Memory B cell (primary cell): Measurements from ENCODE around the gene HAPSTR1.
A peak's percentile ranks its signal among the peaks of the same experiment; 100 is the strongest.
"Not testable (repeated sequence)": the region's sequence is repeated elsewhere in the genome, so short reads cannot be mapped to it uniquely, and the experiment has no call there.

Source experiments
- ATAC-seq: fragments of 150-1000 bp; cut with Tn5 transposase; 2 replicates; pipeline ENCODE4 v1.10.0; 2021; ENCODE audit warnings: low read depth, mild to moderate bottlenecking, moderate library complexity
- DNase-seq, 2 donors: peaks; one replicate each; pipeline ENCODE4 v3.0.0; 2022; ENCODE audit warnings: low spot score in 2 of 2
- H3K27ac Mint-ChIP-seq: one replicate; pipeline ENCODE4 v1.8.0; 2022; ENCODE audit warnings: mild to moderate bottlenecking, moderate library complexity, mixed read lengths
- H3K27me3 Mint-ChIP-seq: one replicate; pipeline ENCODE4 v1.8.0; 2022; ENCODE audit warnings: mixed read lengths
- H3K36me3 Mint-ChIP-seq: one replicate; pipeline ENCODE4 v1.8.0; 2022; ENCODE audit warnings: mild to moderate bottlenecking, mixed read lengths
- H3K4me1 Mint-ChIP-seq: one replicate; pipeline ENCODE4 v1.8.0; 2022; ENCODE audit warnings: mixed read lengths
- H3K4me3 Mint-ChIP-seq: one replicate; pipeline ENCODE4 v1.8.0; 2022; ENCODE audit warnings: mild to moderate bottlenecking, moderate library complexity, mixed read lengths
- H3K9me3 Mint-ChIP-seq: one replicate; pipeline ENCODE4 v1.8.0; 2022; ENCODE audit warnings: mixed read lengths

The HAPSTR1 gene

DNA sequence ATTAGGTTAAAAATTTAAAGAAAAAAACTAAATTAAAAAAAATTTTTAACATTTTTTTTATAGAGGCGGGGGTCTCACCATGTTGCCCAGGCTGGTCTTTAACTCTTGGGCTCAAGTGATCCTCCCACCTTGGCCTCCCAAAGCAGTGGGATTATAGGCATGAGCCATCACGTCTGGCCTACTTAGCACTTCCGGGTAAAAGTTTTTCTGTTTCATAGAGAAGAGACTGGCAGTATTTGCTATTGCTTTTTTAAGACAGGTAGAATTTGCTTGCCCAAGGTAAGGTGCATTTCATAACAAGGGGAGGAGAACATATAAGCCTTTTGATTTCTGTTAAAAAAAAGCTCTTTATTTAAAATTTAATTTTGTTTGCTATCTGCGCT, 12.0 kb upstream of the HAPSTR1 start:
- ATAC-seq, result no peak
- Mint-ChIP-seq H3K9me3 (no peaks in the 10 kb centered on the region), H3K4me3 (no peak overlapping the region), H3K27me3 (no peaks in the 10 kb centered on the region), H3K4me1 (peaks cover 14% of the 10 kb centered on the region), H3K36me3 (peaks cover 4% of the 10 kb centered on the region), H3K27ac (no peak overlapping the region)
- DNase-seq, result no peak

DNA sequence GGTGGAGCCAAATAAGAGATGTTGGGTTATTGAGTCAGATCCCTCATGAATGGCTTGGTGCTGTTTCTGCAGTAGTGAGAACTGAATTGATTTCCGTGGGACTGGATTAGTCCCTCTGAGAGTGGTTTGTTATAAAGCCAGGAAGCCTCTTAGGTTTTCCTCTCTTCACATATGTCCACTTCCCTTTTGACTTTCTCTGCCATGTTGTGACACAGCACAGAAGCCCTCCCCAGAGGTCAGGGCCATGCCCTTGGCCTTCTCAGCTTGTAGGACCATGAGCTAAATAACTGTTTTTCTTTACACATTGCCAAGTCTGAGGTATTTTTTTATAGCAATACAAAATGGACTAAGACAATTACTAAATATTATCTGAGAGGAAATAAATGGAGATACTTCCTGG, 10.3 kb upstream of the HAPSTR1 start:
- H3K27ac Mint-ChIP-seq, result no peak overlapping the region
- peaks cover 16% of the 10 kb centered on the region for H3K4me1 Mint-ChIP-seq
- ATAC-seq (no peak), DNase-seq (no peak)
- no peaks in the 10 kb centered on the region for H3K9me3 Mint-ChIP-seq
- H3K36me3 Mint-ChIP-seq, result peaks cover 4% of the 10 kb centered on the region
- no peak overlapping the region for H3K4me3 Mint-ChIP-seq
- no peaks in the 10 kb centered on the region for H3K27me3 Mint-ChIP-seq

DNA sequence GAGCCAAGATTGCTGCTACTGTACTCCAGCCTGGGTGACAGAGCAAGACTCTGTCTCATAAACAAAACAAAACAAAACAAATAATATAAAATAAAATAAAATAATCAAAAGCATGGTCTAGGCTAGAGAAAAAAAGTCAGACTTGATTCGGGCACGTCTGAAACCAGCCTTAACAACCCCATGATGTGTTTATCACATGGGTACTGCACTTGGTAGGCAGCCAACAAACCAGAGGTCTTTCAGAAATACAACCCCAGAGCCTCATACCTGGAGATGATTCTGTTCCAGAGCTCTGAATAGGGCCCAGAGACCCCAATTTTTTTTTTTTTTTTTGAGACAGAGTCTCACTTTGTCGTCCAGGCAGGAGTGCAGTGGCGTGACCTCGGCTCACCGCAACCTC, 9.6 kb upstream of the HAPSTR1 start:
- no peaks in the 10 kb centered on the region for H3K27me3 Mint-ChIP-seq

DNA sequence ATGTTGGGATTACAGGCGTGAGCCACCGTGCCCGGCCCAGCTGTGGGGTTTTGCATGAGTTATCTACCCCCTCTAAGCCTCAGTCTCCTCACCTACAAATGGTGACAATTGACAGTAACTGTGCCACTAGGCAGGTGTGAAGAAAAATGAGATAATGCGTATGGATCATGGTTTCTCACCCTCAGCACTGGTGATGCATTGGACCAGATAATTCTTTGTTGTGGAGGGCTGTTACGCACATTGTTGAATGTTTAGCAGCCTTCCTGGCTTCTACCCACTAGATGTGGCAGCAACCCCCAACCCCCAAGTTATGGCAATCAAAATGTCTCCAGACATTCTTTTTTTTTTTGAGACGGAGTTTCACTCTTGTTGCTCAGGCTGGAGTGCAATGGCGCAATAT, 9.0 kb upstream of the HAPSTR1 start:
- H3K27me3 Mint-ChIP-seq, result no peaks in the 10 kb centered on the region
- peaks cover 10% of the 10 kb centered on the region for H3K4me1 Mint-ChIP-seq
- H3K27ac Mint-ChIP-seq, result no peak overlapping the region
- DNase-seq (no peak), ATAC-seq (no peak)
- no peaks in the 10 kb centered on the region for H3K9me3 Mint-ChIP-seq
- no peak overlapping the region for H3K4me3 Mint-ChIP-seq
- H3K36me3 Mint-ChIP-seq, result peaks cover 4% of the 10 kb centered on the region

More for the DNA sequence above, 9.6 kb upstream of the HAPSTR1 start:
- DNase-seq, result no peak
- Mint-ChIP-seq H3K9me3 (no peaks in the 10 kb centered on the region), H3K36me3 (peaks cover 4% of the 10 kb centered on the region), H3K4me3 (no peak overlapping the region), H3K4me1 (peaks cover 15% of the 10 kb centered on the region), H3K27ac (no peak overlapping the region)
- no peak for ATAC-seq

DNA sequence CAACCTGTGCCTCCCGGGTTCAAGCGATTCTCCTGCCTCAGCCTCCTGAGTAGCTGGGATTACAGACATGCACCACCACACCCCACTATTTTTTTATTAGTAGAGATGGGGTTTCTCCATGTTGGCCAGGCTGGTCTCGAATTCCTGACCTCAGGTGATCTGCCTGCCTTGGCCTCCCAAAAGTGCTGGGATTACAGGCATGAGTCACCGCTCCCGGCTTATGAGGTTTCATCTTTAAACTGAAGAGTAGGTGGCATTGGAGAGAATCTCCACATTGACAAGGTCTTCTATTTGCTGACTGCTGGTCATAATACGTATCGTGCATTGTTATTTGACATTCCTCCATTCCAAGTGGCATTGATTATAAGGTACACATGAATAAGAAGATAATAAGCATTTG, 3.7 kb upstream of the HAPSTR1 start:
- not testable (repeated sequence) for H3K4me1 Mint-ChIP-seq, DNase-seq, ATAC-seq, H3K27me3 Mint-ChIP-seq, H3K27ac Mint-ChIP-seq, H3K4me3 Mint-ChIP-seq, H3K9me3 Mint-ChIP-seq, H3K36me3 Mint-ChIP-seq

DNA sequence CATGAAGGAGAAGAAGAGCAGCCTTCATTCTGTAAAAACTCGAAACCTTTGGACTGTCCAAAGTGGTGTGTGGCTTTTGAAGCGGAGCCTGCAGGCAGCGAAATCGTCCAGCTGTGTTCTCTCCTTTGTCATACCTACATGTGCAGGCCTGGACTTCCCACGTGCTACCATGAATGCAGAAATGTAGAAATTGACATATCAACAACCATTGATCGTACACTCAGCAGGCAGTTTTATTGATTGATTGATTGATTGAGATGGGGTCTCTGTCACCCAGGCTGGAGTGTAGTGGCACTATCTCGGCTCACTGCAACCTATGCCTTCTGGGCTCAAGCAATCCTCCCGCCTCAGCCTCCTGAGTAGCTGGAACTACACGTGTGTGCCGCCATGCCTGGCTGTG, 2.6 kb upstream of the HAPSTR1 start:
- H3K36me3 Mint-ChIP-seq, result peaks cover 11% of the 10 kb centered on the region
- peaks cover 17% of the 10 kb centered on the region for H3K4me1 Mint-ChIP-seq
- no peaks in the 10 kb centered on the region for H3K9me3 Mint-ChIP-seq
- no peak for DNase-seq
- no peak overlapping the region for H3K27ac Mint-ChIP-seq
- H3K4me3 Mint-ChIP-seq, result no peak overlapping the region
- no peaks in the 10 kb centered on the region for H3K27me3 Mint-ChIP-seq
- ATAC-seq, result no peak

DNA sequence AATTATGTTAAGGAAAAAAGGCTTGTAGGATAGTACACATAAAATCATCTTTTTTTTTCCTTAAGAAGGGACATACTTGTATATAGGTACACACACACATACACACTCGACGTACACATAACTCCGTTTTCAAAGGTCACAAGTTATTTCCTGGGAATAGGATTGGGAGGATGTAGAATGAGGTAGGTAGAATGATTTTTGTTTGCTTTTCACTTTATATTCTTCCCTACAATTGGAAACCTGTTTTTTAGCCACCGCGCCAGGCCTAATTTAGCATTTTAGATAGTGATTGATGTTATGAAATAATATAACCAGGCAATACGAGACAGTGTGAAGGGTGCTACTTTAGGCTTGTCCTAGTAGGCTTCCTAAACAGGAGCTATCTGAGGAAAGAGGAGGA, 1.8 kb upstream of the HAPSTR1 start:
- H3K36me3 Mint-ChIP-seq, result peaks cover 14% of the 10 kb centered on the region
- no peaks in the 10 kb centered on the region for H3K9me3 Mint-ChIP-seq
- peak overlapping the region; percentile 46 for H3K27ac Mint-ChIP-seq
- peaks cover 24% of the 10 kb centered on the region for H3K4me1 Mint-ChIP-seq
- ATAC-seq (no peak), DNase-seq (no peak)
- no peaks in the 10 kb centered on the region for H3K27me3 Mint-ChIP-seq
- H3K4me3 Mint-ChIP-seq, result peak overlapping the region; percentile 86

DNA sequence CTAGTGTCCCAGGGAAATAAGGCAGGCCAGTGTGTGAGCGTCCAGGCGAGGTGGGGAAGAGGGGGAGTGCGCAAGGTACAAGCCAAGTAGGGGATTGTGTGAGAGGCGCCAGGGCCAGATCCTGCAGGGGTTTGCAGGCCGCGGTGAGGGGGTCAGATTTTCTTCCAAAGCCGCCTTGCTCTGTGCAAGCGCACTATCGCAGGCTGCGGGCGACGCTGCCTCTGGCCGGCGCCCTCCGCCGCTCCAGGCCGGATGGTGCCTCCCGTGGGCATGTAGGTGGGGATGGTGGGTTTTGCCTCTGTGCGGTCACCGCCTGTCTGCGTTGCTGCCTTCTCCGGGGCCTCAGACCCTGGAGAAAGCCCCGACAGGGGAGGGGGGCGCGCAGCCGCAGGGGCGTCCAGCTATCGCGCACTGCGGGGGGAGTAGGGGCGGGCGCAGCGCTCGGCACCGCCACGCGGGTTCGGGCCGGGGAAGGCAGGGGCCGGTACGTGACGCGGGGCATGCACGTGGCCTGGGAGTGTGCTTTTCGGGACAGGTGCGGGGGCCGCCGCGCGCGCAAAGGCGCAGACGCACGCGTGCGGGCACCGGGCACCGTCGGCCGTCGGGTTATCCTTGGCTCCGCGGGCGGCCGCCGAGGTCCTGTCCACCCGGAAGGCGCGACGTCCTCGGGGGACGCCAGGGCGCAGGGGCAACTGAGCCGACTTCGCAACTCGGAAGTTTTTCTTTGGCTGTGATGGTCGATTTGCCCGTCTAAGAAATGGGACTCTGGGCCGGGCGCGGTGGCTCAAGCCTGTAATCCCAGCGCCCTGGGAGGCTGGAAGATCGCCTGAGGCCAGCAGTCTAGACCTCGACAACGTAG, 1.1 kb upstream of the HAPSTR1 start:
- peak; percentile 26 to 54 for DNase-seq
- H3K4me3 Mint-ChIP-seq, result peak overlapping the region; percentile 86
- H3K9me3 Mint-ChIP-seq, result no peaks in the 10 kb centered on the region
- H3K36me3 Mint-ChIP-seq, result peaks cover 15% of the 10 kb centered on the region
- H3K27me3 Mint-ChIP-seq, result no peaks in the 10 kb centered on the region
- no peak for ATAC-seq
- peak overlapping the region; percentile 46 for H3K27ac Mint-ChIP-seq
- H3K4me1 Mint-ChIP-seq, result peaks cover 25% of the 10 kb centered on the region

DNA sequence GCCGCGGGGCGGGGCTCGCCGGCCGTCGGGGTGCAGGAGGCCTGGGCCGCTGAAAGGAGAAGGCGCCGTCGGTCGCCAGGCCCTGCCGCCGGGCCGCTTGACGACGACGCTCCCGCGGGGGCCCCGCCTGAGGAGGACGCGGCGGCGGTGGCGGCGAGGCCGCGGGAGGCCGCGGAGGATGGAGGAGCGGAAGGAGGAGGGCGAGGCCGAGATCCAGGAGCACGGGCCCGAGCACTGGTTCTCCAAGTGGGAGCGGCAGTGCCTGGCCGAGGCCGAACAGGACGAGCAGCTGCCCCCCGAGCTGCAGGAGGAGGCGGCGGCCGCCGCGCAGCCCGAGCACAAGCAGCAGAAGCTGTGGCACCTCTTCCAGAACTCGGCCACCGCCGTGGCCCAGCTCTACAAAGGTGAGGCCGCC, 430 bp downstream of the HAPSTR1 start:
- H3K36me3 Mint-ChIP-seq, result peaks cover 21% of the 10 kb centered on the region
- ATAC-seq (peak; percentile 9), DNase-seq (peak; percentile 41 to 69)
- H3K4me3 Mint-ChIP-seq, result peak overlapping the region; percentile 80
- no peaks in the 10 kb centered on the region for H3K9me3 Mint-ChIP-seq
- peaks cover 35% of the 10 kb centered on the region for H3K4me1 Mint-ChIP-seq
- no peaks in the 10 kb centered on the region for H3K27me3 Mint-ChIP-seq
- H3K27ac Mint-ChIP-seq, result peak overlapping the region; percentile 46

DNA sequence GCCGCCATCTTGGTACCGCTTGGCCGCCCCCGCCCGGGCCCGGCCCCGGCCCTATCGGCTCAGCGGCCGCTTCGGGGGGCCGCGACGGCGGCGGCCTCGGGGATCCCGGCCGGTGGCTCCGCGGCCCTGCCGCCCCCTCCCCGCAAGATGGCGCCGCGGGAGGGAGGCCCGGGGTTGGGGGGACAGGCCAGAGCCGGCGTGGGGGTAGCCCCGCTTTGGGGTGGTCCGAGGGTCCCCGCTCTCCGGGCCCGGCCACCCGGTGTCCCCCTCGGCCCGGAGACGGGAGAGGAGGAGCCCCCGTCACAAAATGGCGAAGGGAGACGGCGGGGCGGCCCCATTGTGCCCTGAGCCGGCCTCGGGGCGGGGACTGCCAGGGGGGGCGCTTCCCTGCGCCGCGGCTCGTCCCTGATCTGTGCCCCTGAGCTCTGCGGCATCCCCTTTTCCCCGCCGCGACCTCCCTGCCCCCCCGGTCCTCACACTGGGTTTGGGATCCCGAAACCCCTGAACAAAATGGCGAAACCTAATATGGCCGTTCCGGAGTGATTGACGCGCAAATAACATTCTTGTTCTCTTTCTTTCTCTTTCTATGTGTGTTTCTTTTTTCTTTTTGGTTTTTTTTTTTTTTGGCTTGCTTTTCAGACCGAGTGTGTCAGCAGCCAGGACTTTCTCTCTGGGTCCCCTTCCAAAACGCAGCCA, 986 bp downstream of the HAPSTR1 start:
- Mint-ChIP-seq H3K4me1 (peaks cover 38% of the 10 kb centered on the region), H3K4me3 (peak overlapping the region; percentile 100), H3K27ac (peak overlapping the region; percentile 99), H3K36me3 (peaks cover 24% of the 10 kb centered on the region), H3K27me3 (no peaks in the 10 kb centered on the region), H3K9me3 (no peaks in the 10 kb centered on the region)
- DNase-seq, result peak in 1 of 2 donors; percentile 53
- no peak for ATAC-seq

DNA sequence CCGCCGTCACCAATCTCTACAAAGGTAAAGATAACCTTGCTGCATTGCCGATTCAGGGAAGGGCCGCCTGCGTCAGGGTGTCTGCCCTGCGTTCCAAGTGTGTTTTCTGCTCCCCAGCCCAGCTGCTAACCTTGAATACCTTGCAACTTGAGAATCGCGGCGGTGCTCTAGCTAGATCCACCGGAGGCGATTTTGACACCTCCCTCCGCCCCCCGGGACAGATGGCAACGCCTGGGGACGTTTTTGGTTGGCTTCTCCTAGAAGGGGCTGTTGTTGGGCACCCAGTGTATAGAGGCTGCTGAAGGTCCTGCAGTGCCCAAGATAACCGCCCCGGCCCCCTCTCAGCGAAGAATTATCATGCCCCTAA, 1.5 kb downstream of the HAPSTR1 start:
- H3K4me1 Mint-ChIP-seq, result peaks cover 44% of the 10 kb centered on the region
- DNase-seq, result peak; percentile 14 to 25

DNA sequence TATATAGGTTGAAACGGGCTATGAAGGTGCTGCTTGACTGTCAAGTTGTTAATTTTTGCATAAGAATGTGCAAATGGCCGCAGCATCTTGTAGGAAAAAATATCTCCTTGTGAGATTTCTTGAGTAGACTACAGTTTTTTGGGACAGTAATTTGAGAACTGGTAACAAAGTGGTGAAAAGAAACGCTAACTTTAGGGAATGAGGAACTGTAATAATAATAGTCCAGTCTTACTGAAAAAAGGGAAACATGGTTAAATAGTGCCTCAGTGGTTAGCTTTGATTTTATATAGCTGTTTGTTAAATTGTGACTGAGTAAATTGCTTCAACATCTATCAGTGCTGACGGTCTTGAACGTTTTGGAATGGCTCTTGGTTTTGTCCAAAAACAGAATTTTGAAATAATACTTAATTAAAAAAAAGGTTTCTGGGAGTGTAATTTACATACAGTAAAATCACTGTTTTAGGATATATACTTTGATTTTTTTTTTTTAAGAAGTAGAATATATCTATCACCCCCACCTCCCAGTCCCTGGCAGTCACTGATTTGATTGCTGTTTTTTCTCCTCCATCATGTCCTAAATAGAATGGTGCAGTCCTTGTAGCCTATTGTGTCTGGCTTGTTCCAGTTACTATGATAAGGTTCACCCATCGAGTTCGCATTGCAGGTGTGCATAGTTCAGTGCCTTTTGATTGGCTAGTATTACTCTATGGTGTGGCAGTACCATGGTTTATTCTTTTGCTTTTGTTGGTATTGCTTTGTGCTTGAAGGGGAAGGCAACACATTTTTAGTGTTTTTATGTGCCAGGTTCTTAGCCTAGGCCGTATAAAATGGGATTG, 2.8 kb downstream of the HAPSTR1 start:
- peaks cover 33% of the 10 kb centered on the region for H3K36me3 Mint-ChIP-seq
- peak overlapping the region; percentile 100 for H3K4me3 Mint-ChIP-seq
- H3K4me1 Mint-ChIP-seq, result peaks cover 52% of the 10 kb centered on the region
- H3K27ac Mint-ChIP-seq, result peak overlapping the region; percentile 79
- no peaks in the 10 kb centered on the region for H3K9me3 Mint-ChIP-seq
- DNase-seq (no peak), ATAC-seq (no peak)
- H3K27me3 Mint-ChIP-seq, result no peaks in the 10 kb centered on the region

More for the DNA sequence above, 1.5 kb downstream of the HAPSTR1 start:
- no peaks in the 10 kb centered on the region for H3K9me3 Mint-ChIP-seq
- H3K27me3 Mint-ChIP-seq, result no peaks in the 10 kb centered on the region
- ATAC-seq, result no peak
- peak overlapping the region; percentile 100 for H3K4me3 Mint-ChIP-seq
- peak overlapping the region; percentile 99 for H3K27ac Mint-ChIP-seq
- peaks cover 30% of the 10 kb centered on the region for H3K36me3 Mint-ChIP-seq

DNA sequence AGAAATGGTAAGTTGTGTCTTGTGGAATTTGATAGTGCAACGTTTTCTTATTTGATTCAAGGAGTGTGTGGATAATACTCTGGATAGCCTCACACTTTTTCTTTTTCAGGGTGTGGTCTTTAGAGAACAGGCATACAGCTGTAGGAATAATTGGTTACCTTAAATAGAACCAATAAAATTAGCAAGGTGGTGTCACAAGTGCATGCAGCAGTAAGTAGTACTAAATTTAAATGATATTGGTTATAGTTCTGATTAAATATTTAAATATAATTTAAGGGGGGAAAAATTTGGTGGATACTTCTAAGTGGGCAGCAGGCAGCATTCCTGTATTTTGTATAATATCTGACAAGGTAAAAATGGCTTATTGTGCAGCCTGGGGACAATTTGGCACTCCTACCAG, 3.7 kb downstream of the HAPSTR1 start:
- Mint-ChIP-seq H3K27me3 (no peaks in the 10 kb centered on the region), H3K36me3 (peaks cover 37% of the 10 kb centered on the region), H3K27ac (peak overlapping the region; percentile 60), H3K4me1 (peaks cover 54% of the 10 kb centered on the region), H3K4me3 (peak overlapping the region; percentile 46), H3K9me3 (no peaks in the 10 kb centered on the region)
- DNase-seq (no peak), ATAC-seq (no peak)
